BLaER1 (cell line): ENCODE results near the gene ZCCHC24.

Experiments used
- H3K27ac ChIP-seq: shearing (Covaris generic); formaldehyde crosslinking; 2 replicates; pipeline ENCODE4 v1.8.1; 2022
- H3K27me3 ChIP-seq: shearing (Covaris generic); formaldehyde crosslinking; 2 replicates; pipeline ENCODE4 v1.8.1; 2022
- H3K36me3 ChIP-seq: shearing (Covaris generic); formaldehyde crosslinking; 2 replicates; pipeline ENCODE4 v1.8.1; 2022
- H3K4me1 ChIP-seq: shearing (Covaris generic); formaldehyde crosslinking; 2 replicates; pipeline ENCODE4 v1.8.1; 2022
- H3K4me2 ChIP-seq: shearing (Covaris generic); formaldehyde crosslinking; 2 replicates; pipeline ENCODE4 v1.8.1; 2022
- H3K4me3 ChIP-seq: shearing (Covaris generic); formaldehyde crosslinking; 2 replicates; pipeline ENCODE4 v1.8.1; 2022
- H3K9ac ChIP-seq: shearing (Covaris generic); formaldehyde crosslinking; 2 replicates; pipeline ENCODE4 v1.8.1; 2022
- H3K9me3 ChIP-seq: shearing (Covaris generic); formaldehyde crosslinking; 2 replicates; pipeline ENCODE4 v1.8.1; 2022
- H4K20me1 ChIP-seq: shearing (Covaris generic); formaldehyde crosslinking; 2 replicates; pipeline ENCODE4 v1.8.1; 2022
- Cebpa-rat ChIP-seq: shearing (Covaris generic); IDR thresholded peaks from 2 replicates; pipeline ENCODE4 v1.8.1; 2022

Gene ZCCHC24

GRCh38 chr10:79484476-79484875 lies 39.1 kb upstream of the ZCCHC24 start:
- H3K9ac ChIP-seq, result no peak overlapping the region
- no peaks in the 10 kb centered on the region for H3K4me1 ChIP-seq
- no peak overlapping the region for H3K27ac ChIP-seq
- H3K27me3 ChIP-seq, result no peaks in the 10 kb centered on the region
- H3K4me3 ChIP-seq, result no peak overlapping the region
- H4K20me1 ChIP-seq, result no peaks in the 10 kb centered on the region
- TF ChIP-seq Cebpa-rat, result no peak
- H3K9me3 ChIP-seq, result no peaks in the 10 kb centered on the region
- no peak overlapping the region for H3K4me2 ChIP-seq
- H3K36me3 ChIP-seq, result no peaks in the 10 kb centered on the region

GRCh38 chr10:79483948-79484347 lies 38.5 kb upstream of the ZCCHC24 start:
- no peaks in the 10 kb centered on the region for H3K27me3 ChIP-seq
- H3K27ac ChIP-seq, result no peak overlapping the region
- H3K4me2 ChIP-seq, result no peak overlapping the region
- no peaks in the 10 kb centered on the region for H3K4me1 ChIP-seq
- H3K9me3 ChIP-seq, result no peaks in the 10 kb centered on the region
- H3K4me3 ChIP-seq, result no peak overlapping the region
- H3K9ac ChIP-seq, result no peak overlapping the region
- no peaks in the 10 kb centered on the region for H4K20me1 ChIP-seq
- no peaks in the 10 kb centered on the region for H3K36me3 ChIP-seq
- no peak for TF ChIP-seq Cebpa-rat

- no peak overlapping the region for H3K4me3 ChIP-seq
- no peaks in the 10 kb centered on the region for H3K36me3 ChIP-seq
- H3K27me3 ChIP-seq, result no peaks in the 10 kb centered on the region
- H3K9me3 ChIP-seq, result no peaks in the 10 kb centered on the region
- H4K20me1 ChIP-seq, result no peaks in the 10 kb centered on the region
- H3K4me1 ChIP-seq, result no peaks in the 10 kb centered on the region
- no peak overlapping the region for H3K4me2 ChIP-seq
- H3K27ac ChIP-seq, result no peak overlapping the region
- no peak overlapping the region for H3K9ac ChIP-seq
- TF ChIP-seq Cebpa-rat, result no peak
Measured at GRCh38 chr10:79483299-79483698, 37.9 kb upstream of the ZCCHC24 start.

- H3K4me3 ChIP-seq, result no peak overlapping the region
- no peaks in the 10 kb centered on the region for H3K27me3 ChIP-seq
- TF ChIP-seq Cebpa-rat, result no peak
- no peak overlapping the region for H3K9ac ChIP-seq
- H4K20me1 ChIP-seq, result no peaks in the 10 kb centered on the region
- H3K9me3 ChIP-seq, result no peaks in the 10 kb centered on the region
- no peak overlapping the region for H3K27ac ChIP-seq
- H3K4me2 ChIP-seq, result no peak overlapping the region
- no peaks in the 10 kb centered on the region for H3K36me3 ChIP-seq
- no peaks in the 10 kb centered on the region for H3K4me1 ChIP-seq
Measured at GRCh38 chr10:79482741-79483140, 37.3 kb upstream of the ZCCHC24 start.

- Histone ChIP-seq H4K20me1 (no peaks in the 10 kb centered on the region), H3K27ac (no peak overlapping the region), H3K4me3 (no peak overlapping the region), H3K9me3 (no peaks in the 10 kb centered on the region), H3K36me3 (no peaks in the 10 kb centered on the region), H3K4me2 (no peak overlapping the region), H3K9ac (no peak overlapping the region), H3K4me1 (no peaks in the 10 kb centered on the region), H3K27me3 (no peaks in the 10 kb centered on the region)
- TF ChIP-seq Cebpa-rat, result no peak
Measured at GRCh38 chr10:79482304-79482703, 36.9 kb upstream of the ZCCHC24 start.

- Histone ChIP-seq H3K36me3 (no peaks in the 10 kb centered on the region), H4K20me1 (no peaks in the 10 kb centered on the region), H3K4me1 (no peaks in the 10 kb centered on the region), H3K27ac (no peak overlapping the region), H3K9me3 (no peaks in the 10 kb centered on the region), H3K4me3 (no peak overlapping the region), H3K27me3 (no peaks in the 10 kb centered on the region), H3K9ac (no peak overlapping the region), H3K4me2 (no peak overlapping the region)
- no peak for TF ChIP-seq Cebpa-rat
Measured at GRCh38 chr10:79479283-79479909, 34.0 kb upstream of the ZCCHC24 start.

GRCh38 chr10:79477456-79477855 lies 32.0 kb upstream of the ZCCHC24 start:
- Histone ChIP-seq H4K20me1 (no peaks in the 10 kb centered on the region), H3K9me3 (no peaks in the 10 kb centered on the region), H3K27me3 (no peaks in the 10 kb centered on the region), H3K4me2 (no peak overlapping the region), H3K4me3 (no peak overlapping the region), H3K9ac (no peak overlapping the region), H3K36me3 (no peaks in the 10 kb centered on the region), H3K27ac (no peak overlapping the region), H3K4me1 (peaks cover 16% of the 10 kb centered on the region)
- no peak for TF ChIP-seq Cebpa-rat

GRCh38 chr10:79476645-79477044 lies 31.2 kb upstream of the ZCCHC24 start:
- Histone ChIP-seq H3K9ac (no peak overlapping the region), H3K4me1 (peaks cover 16% of the 10 kb centered on the region), H3K27me3 (no peaks in the 10 kb centered on the region), H3K9me3 (no peaks in the 10 kb centered on the region), H3K4me2 (no peak overlapping the region), H3K36me3 (no peaks in the 10 kb centered on the region), H3K4me3 (no peak overlapping the region), H3K27ac (no peak overlapping the region), H4K20me1 (no peaks in the 10 kb centered on the region)
- no peak for TF ChIP-seq Cebpa-rat

GRCh38 chr10:79475877-79476276 lies 30.5 kb upstream of the ZCCHC24 start:
- TF ChIP-seq Cebpa-rat, result no peak
- Histone ChIP-seq H4K20me1 (no peaks in the 10 kb centered on the region), H3K36me3 (no peaks in the 10 kb centered on the region), H3K4me1 (peaks cover 16% of the 10 kb centered on the region), H3K4me3 (no peak overlapping the region), H3K27ac (no peak overlapping the region), H3K27me3 (no peaks in the 10 kb centered on the region), H3K9me3 (no peaks in the 10 kb centered on the region), H3K9ac (no peak overlapping the region), H3K4me2 (no peak overlapping the region)

- no peak overlapping the region for H3K4me2 ChIP-seq
- H3K9ac ChIP-seq, result no peak overlapping the region
- peaks cover 16% of the 10 kb centered on the region for H3K4me1 ChIP-seq
- no peaks in the 10 kb centered on the region for H3K9me3 ChIP-seq
- H4K20me1 ChIP-seq, result no peaks in the 10 kb centered on the region
- no peak overlapping the region for H3K4me3 ChIP-seq
- no peak overlapping the region for H3K27ac ChIP-seq
- no peaks in the 10 kb centered on the region for H3K36me3 ChIP-seq
- no peaks in the 10 kb centered on the region for H3K27me3 ChIP-seq
- no peak for TF ChIP-seq Cebpa-rat
Measured at GRCh38 chr10:79475119-79475653, 29.8 kb upstream of the ZCCHC24 start.
